NT2/D1 (cell line): Measurements from ENCODE around the gene CLEC5A.

Source experiments
- SUZ12 ChIP-seq: IDR thresholded peaks from 2 replicates; pipeline ENCODE4 v1.6.1; 2011; ENCODE audit not compliant: insufficient read length, insufficient read depth; ENCODE audit errors: extremely low read depth
- YY1 ChIP-seq: IDR thresholded peaks from 2 replicates; pipeline ENCODE4 v1.6.1; 2011; ENCODE audit not compliant: insufficient read length, insufficient read depth

DNA sequence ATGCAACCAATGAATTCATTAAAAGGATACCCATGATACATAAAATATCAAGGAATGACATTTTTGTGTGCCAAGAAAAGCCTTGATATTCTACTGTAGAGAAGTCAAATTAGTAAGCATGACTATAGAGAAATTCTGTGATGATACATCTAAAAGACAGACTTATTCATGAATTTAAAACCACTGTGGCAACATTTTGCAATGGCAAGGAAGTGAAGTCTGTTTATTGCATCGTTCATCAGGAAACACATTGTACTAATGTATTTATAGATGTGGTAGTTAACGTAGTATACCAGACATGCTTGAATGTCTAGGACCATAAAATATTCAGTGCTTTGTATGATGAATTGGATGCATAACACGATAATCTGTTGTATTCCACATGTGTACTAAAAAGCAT is 9.3 kb upstream of the CLEC5A start:
- no peak for TF ChIP-seq YY1
- no peak for TF ChIP-seq SUZ12
